SH-SY5Y (cell line): ENCODE measurements around the gene ATP11B.

Source experiments
- GATA2 ChIP-seq: IDR thresholded peaks from 2 replicates; pipeline ENCODE4 v1.6.1; 2011; ENCODE audit warnings: mild to moderate bottlenecking, low read depth, low read length
- GATA3 ChIP-seq: IDR thresholded peaks from 2 replicates; pipeline ENCODE4 v1.6.1; 2011; ENCODE audit warnings: low read depth, mild to moderate bottlenecking, low read length, moderate library complexity

Gene ATP11B

GRCh38 chr3:182906036-182906435 lies 112.7 kb downstream of the ATP11B start:
- TF ChIP-seq GATA3 (no peak), GATA2 (no peak)

- TF ChIP-seq GATA3 = no peak
- TF ChIP-seq GATA2 = no peak
Observed at GRCh38 chr3:182908471-182908870, 115.2 kb downstream of the ATP11B start.

- TF ChIP-seq GATA3 (no peak), GATA2 (no peak)
Observed at GRCh38 chr3:182909318-182910040, 116.2 kb downstream of the ATP11B start.

DNA sequence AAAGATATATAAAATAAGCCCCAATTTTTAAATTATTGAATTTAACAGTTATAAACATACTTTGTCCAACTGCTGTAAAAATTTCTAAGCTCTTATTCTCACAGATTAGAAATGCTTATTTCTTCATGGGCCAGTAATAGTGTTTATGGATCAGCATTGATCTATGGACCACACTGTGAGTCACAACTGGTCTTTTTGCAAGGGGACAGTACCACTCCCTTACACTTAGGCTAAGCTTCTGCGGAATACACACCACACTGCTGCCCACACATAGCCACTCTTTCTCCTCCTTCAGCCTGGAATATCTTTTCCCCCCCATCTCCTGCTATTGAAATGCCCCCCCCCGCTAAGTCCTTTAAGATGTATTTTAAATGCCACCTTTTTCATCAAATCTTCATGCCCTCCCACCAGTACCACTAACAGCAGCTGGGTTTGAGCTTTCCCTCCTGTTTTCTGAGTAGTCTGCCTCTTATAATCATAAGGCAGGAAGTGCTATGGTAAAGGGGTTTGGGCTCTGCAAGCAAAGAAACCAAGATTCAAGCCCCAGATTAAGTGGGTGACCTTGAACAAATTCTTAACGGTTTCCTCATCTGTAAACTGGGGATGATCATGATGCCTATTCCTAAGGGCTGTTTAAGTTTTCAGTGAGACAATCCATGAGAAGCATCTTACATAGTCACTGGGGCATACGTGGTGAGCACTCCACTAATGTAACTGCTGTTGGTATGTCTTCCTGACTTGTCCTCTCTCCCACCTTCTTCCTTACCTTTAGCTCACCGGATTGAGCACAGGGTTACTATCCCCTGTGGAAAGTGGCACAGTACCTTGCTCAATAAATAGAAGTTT lies 117.9 kb downstream of the ATP11B start:
- TF ChIP-seq GATA3 = no peak
- no peak for TF ChIP-seq GATA2

- TF ChIP-seq GATA3 (no peak), GATA2 (no peak)
Observed at GRCh38 chr3:182911782-182912111, 118.4 kb downstream of the ATP11B start.

- TF ChIP-seq GATA2 = no peak
- no peak for TF ChIP-seq GATA3
Observed at GRCh38 chr3:182912474-182912873, 119.2 kb downstream of the ATP11B start.

DNA sequence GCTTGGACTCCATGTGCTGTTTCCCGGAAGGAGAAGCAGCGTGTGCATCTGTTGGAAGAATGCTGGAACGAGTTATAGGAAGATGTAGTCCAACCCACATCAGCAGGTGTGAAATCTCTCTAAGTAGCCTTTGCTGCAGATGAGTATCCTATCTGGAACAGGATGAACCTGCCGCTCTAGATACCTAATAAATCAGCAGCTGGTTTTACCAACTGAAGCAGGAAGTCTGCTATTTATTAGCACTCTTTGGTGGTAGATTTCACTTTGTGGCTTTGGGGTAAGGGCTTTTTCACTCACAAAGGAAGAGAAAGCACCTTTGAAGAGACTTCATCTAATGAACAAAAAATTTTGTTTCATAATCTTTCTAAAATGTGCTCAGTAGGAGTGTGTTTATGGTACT lies 120.6 kb downstream of the ATP11B start:
- TF ChIP-seq GATA2 (no peak), GATA3 (no peak)

GRCh38 chr3:182914341-182914740 lies 121.0 kb downstream of the ATP11B start:
- TF ChIP-seq GATA2 = no peak
- no peak for TF ChIP-seq GATA3

- TF ChIP-seq GATA2 (no peak), GATA3 (no peak)
Observed at GRCh38 chr3:182917134-182917533, 123.8 kb downstream of the ATP11B start.

GRCh38 chr3:182919866-182920357 lies 126.6 kb downstream of the ATP11B start:
- TF ChIP-seq GATA2 (no peak), GATA3 (no peak)

GRCh38 chr3:182920515-182921084 lies 127.3 kb downstream of the ATP11B start:
- TF ChIP-seq GATA2 (0 out of 2 replicates have a peak, but pooled peaks have one; percentile 10), GATA3 (peak; percentile 48; the same call in 1 of the 2 replicates)

DNA sequence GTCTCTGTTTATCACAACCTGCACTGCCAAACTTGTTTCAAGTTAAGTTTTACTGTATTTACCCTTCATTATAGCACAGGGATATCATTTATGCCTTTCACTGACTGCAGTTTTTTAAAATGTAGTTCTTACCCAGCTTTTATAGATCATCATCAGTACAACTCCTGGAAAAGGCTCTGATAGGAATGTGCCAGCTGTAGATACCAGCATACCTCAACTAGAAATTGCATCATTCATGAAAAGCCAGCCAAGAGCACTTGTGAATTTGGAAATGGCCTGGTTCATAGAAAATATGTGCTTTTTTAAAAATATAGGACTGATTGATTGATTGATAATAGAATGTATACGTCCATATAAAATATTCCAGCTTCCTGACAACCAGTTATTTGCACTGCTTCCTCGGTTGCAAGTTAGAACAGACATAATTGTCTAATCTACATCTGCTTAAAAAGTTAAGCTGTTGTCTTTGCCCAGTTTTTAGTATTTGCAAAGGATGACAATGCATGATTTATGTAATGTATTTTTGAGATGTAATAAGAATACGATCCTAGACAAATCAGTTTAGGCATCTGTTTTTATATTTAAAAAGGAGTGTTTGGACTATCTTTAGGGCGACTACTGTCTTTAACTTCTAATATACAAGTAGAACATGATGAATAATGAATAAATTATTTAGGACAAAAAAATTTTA lies 128.5 kb downstream of the ATP11B start:
- no peak for TF ChIP-seq GATA2
- no peak for TF ChIP-seq GATA3

DNA sequence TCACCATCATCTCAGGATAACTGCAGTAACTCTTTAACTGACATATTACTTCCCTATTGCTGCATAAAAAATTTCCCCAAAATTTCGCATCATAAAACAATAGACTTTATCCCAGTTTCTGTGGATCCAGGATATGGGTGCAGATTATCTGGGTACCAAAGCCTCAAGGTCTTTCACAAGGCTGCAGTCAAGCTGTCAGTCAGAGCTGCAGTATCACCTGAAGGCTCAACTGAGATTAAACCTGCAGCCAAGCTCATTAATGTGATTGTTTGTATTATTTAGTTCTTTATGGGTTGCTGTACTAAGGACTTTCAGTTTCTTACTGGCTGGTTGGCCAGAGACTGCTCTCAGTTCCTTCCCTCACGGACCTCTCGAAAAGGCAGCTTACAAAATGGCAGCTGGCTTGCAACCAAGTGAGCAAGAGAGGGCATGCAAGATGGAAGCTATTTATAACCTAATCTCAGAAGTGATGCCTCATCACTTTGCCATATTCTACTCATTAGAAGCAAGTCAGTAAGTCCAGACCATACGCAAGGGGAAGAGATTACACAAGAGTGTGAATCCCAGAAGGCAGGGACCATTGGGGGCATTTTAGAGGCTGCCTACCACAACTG lies 132.1 kb downstream of the ATP11B start:
- TF ChIP-seq GATA3 (no peak), GATA2 (no peak)

- TF ChIP-seq GATA3 (no peak), GATA2 (no peak)
Observed at GRCh38 chr3:182925944-182926337, 132.6 kb downstream of the ATP11B start.

GRCh38 chr3:182935803-182936202 lies 142.5 kb downstream of the ATP11B start:
- TF ChIP-seq GATA2 = no peak
- TF ChIP-seq GATA3 = no peak
